H9 (cell line): ENCODE data around the gene CPEB2. TPM values are rescaled to one million over a fixed set of nuclear protein-coding genes. Genes with fewer than 3 reads are reported as not detected.

Source experiments
- DNase-seq: peaks from one replicate; pipeline ENCODE4 v3.0.0-alpha.2; 2017
- H2AFZ ChIP-seq: one replicate; pipeline ENCODE4 v1.6.1; 2013; ENCODE audit warnings: mild to moderate bottlenecking, low read length, control low read depth, moderate library complexity
- H2AK5ac ChIP-seq: 2 replicates; pipeline ENCODE4 v1.6.1; 2013; ENCODE audit warnings: low read length, control low read depth, mixed read lengths; ENCODE audit not compliant: insufficient read length
- H2BK120ac ChIP-seq: one replicate; pipeline ENCODE4 v1.6.1; 2013; ENCODE audit warnings: low read depth, mild to moderate bottlenecking, low read length, control low read depth, inconsistent platforms; ENCODE audit not compliant: poor library complexity, severe bottlenecking
- H2BK12ac ChIP-seq: 2 replicates; pipeline ENCODE4 v1.6.1; 2013; ENCODE audit warnings: low read length, control low read depth, mixed read lengths, low read depth; ENCODE audit not compliant: insufficient read length
- H2BK15ac ChIP-seq: 2 replicates; pipeline ENCODE4 v1.6.1; 2013; ENCODE audit warnings: low read depth, low read length, control low read depth
- H2BK20ac ChIP-seq: one replicate; pipeline ENCODE4 v1.6.1; 2013; ENCODE audit warnings: low read depth, mild to moderate bottlenecking, low read length, control low read depth, inconsistent platforms; ENCODE audit not compliant: poor library complexity, severe bottlenecking
- H2BK5ac ChIP-seq: 2 replicates; pipeline ENCODE4 v1.6.1; 2013; ENCODE audit warnings: low read length, control low read depth, mixed read lengths; ENCODE audit not compliant: insufficient read length
- H3K14ac ChIP-seq: 2 replicates; pipeline ENCODE4 v1.6.1; 2013; ENCODE audit warnings: low read length, control low read depth; ENCODE audit not compliant: insufficient read depth
- H3K18ac ChIP-seq: 2 replicates; pipeline ENCODE4 v1.6.1; 2013; ENCODE audit warnings: low read depth, mild to moderate bottlenecking, mixed read lengths, low read length, control low read depth; ENCODE audit not compliant: insufficient read length
- H3K23ac ChIP-seq: 2 replicates; pipeline ENCODE4 v1.6.1; 2013; ENCODE audit warnings: low read length, control low read depth, mixed read lengths, low read depth; ENCODE audit not compliant: insufficient read length
- H3K23me2 ChIP-seq: 2 replicates; pipeline ENCODE4 v1.6.1; 2013; ENCODE audit warnings: low read depth, mild to moderate bottlenecking, mixed read lengths, low read length, control low read depth; ENCODE audit not compliant: insufficient read length, poor library complexity, severe bottlenecking
- H3K27ac ChIP-seq: 2 replicates; pipeline ENCODE4 v1.5.1; 2013; ENCODE audit warnings: low read length, control low read depth, mixed read lengths, low read depth; ENCODE audit not compliant: insufficient read length
- H3K27me3 ChIP-seq: 2 replicates; pipeline ENCODE4 v1.6.1; 2013; ENCODE audit warnings: low read length, control low read depth, inconsistent platforms; ENCODE audit not compliant: insufficient read depth
- H3K4ac ChIP-seq: 2 replicates; pipeline ENCODE4 v1.6.1; 2013; ENCODE audit warnings: low read depth, mild to moderate bottlenecking, control low read depth, inconsistent platforms, low read length, moderate library complexity
- H3K4me1 ChIP-seq: 2 replicates; pipeline ENCODE4 v1.6.1; 2013; ENCODE audit warnings: low read length, control low read depth, inconsistent platforms; ENCODE audit not compliant: insufficient read depth
- H3K4me2 ChIP-seq: 2 replicates; pipeline ENCODE4 v1.6.1; 2013; ENCODE audit warnings: low read length, control low read depth, mixed read lengths; ENCODE audit not compliant: insufficient read length, insufficient read depth
- H3K56ac ChIP-seq: 2 replicates; pipeline ENCODE4 v1.6.1; 2013; ENCODE audit warnings: low read depth, mild to moderate bottlenecking, mixed read lengths, low read length, control low read depth; ENCODE audit not compliant: insufficient read length
- H3K79me1 ChIP-seq: 2 replicates; pipeline ENCODE4 v1.6.1; 2013; ENCODE audit warnings: low read depth, mild to moderate bottlenecking, moderate library complexity, low read length, control low read depth, inconsistent platforms; ENCODE audit not compliant: insufficient read depth, poor library complexity, severe bottlenecking
- H3K79me2 ChIP-seq: 2 replicates; pipeline ENCODE4 v1.6.1; 2013; ENCODE audit warnings: low read length, control low read depth, inconsistent platforms; ENCODE audit not compliant: insufficient read depth
- H3K9ac ChIP-seq: 2 replicates; pipeline ENCODE4 v1.6.1; 2013; ENCODE audit warnings: low read length, control low read depth, mixed read lengths; ENCODE audit not compliant: insufficient read length; ENCODE audit errors: extremely low read depth
- H3K9me3 ChIP-seq: one replicate; pipeline ENCODE4 v1.6.1; 2013; ENCODE audit warnings: low read depth, low read length, inconsistent platforms; ENCODE audit not compliant: control insufficient read depth
- H3T11ph ChIP-seq: one replicate; pipeline ENCODE4 v1.6.1; 2013; ENCODE audit warnings: mild to moderate bottlenecking, low read length, control low read depth, inconsistent platforms
- H4K20me1 ChIP-seq: one replicate; pipeline ENCODE4 v1.6.1; 2013; ENCODE audit not compliant: control insufficient read depth, insufficient read length, insufficient read depth
- H4K5ac ChIP-seq: 2 replicates; pipeline ENCODE4 v1.6.1; 2013; ENCODE audit warnings: low read depth, mild to moderate bottlenecking, mixed read lengths, low read length, control low read depth; ENCODE audit not compliant: insufficient read length
- H4K8ac ChIP-seq: replicated peaks from 2 replicates; pipeline ENCODE4 v1.6.1; 2013; ENCODE audit warnings: low read length, control low read depth, mixed read lengths, low read depth; ENCODE audit not compliant: insufficient read length
- H4K91ac ChIP-seq: 2 replicates; pipeline ENCODE4 v1.6.1; 2013; ENCODE audit warnings: low read depth, mild to moderate bottlenecking, moderate library complexity, mixed read lengths, low read length, control low read depth; ENCODE audit not compliant: insufficient read length
- H3K27ac Mint-ChIP-seq, 3 experiments: 2 replicates in 2 of 3; 3 replicates in 1 of 3; pipeline ENCODE4 v1.8.0; 2020 to 2021; ENCODE audit warnings: mixed read lengths in 3 of 3, mild to moderate bottlenecking in 1 of 3, moderate library complexity in 1 of 3
- H3K27me3 Mint-ChIP-seq: 2 replicates; pipeline ENCODE4 v1.8.0; 2021; ENCODE audit warnings: low read depth, mild to moderate bottlenecking, moderate library complexity, mixed read lengths
- H3K36me3 Mint-ChIP-seq, 3 experiments: 2 replicates in 2 of 3; 3 replicates in 1 of 3; pipeline ENCODE4 v1.8.0; 2020 to 2021; ENCODE audit warnings: low read depth in 3 of 3, mixed read lengths in 3 of 3; ENCODE audit not compliant: insufficient read depth in 1 of 3
- H3K4me1 Mint-ChIP-seq, 2 experiments: 2 replicates each; pipeline ENCODE4 v1.8.0; 2020; ENCODE audit warnings: mixed read lengths in 2 of 2
- H3K4me3 Mint-ChIP-seq, 2 experiments: 2 replicates in 1 of 2; 3 replicates in 1 of 2; pipeline ENCODE4 v1.8.0; 2020 to 2021; ENCODE audit warnings: mild to moderate bottlenecking in 2 of 2, mixed read lengths in 2 of 2, moderate library complexity in 1 of 2
- H3K9me3 Mint-ChIP-seq, 2 experiments: 2 replicates in 1 of 2; 3 replicates in 1 of 2; pipeline ENCODE4 v1.8.0; 2020; ENCODE audit warnings: mild to moderate bottlenecking in 2 of 2, mixed read lengths in 2 of 2, moderate library complexity in 1 of 2
- CTCF ChIP-seq: fragments of 200-600 bp; sonication (generic); conservative IDR thresholded peaks from 3 replicates; pipeline ENCODE4 v1.8.0; 2021; ENCODE audit warnings: antibody characterized with exemption, mild to moderate bottlenecking
- WGBS: extraction: QIAGEN DNeasy Blood & Tissue Kit; methylation state at CpG from one replicate; pipeline ENCODE4 v1.1.7; 2013; ENCODE audit warnings: missing lambda C conversion rate, low lambda C conversion rate, mixed read lengths; ENCODE audit not compliant: insufficient read length; ENCODE audit errors: extremely low coverage; 5-methylcytosine and 5-hydroxymethylcytosine counted together
- total RNA-seq: library from RNA; stranded (reverse); gene quantifications from 2 replicates; pipeline ENCODE4 v1.2.1, GENCODE V29; 2021

CPEB2 gene
- total RNA-seq, 1 experiment from 2014 or later = 1.8 TPM

- no peak overlapping the region for H2AFZ ChIP-seq
- no peak overlapping the region for H3K4me2 ChIP-seq
- Mint-ChIP-seq H3K27ac (no peak overlapping the region), H3K4me1 (no peaks in the 10 kb centered on the region), H3K4me3 (no peak overlapping the region), H3K27me3 (no peaks in the 10 kb centered on the region), H3K9me3 (peaks cover 4 to 9% of the 10 kb centered on the region in 2 experiments; a peak in 4 of 5 replicates), H3K36me3 (peaks cover 3 to 9% (median 9%) of the 10 kb centered on the region in 3 experiments; a peak in 6 of 7 replicates)
- no peak overlapping the region for H2BK120ac ChIP-seq
- no peak overlapping the region for H3K23ac ChIP-seq
- TF ChIP-seq CTCF = no peak
- H2BK15ac ChIP-seq = no peak overlapping the region
- no peak overlapping the region for H2BK20ac ChIP-seq
- DNase-seq = no peak
- H4K20me1 ChIP-seq = no peaks in the 10 kb centered on the region
- no peak overlapping the region for H3K4ac ChIP-seq
- no CpG with 5 or more reads among the region's 2 CpGs for WGBS
- H3K27ac ChIP-seq = no peak overlapping the region
- no peak overlapping the region for H2BK5ac ChIP-seq
- no peak overlapping the region for H3K14ac ChIP-seq
- no peak overlapping the region for H3K9ac ChIP-seq
- no peak overlapping the region for H4K91ac ChIP-seq
- no peak overlapping the region for H2BK12ac ChIP-seq
- H3K56ac ChIP-seq = no peak overlapping the region
- peaks cover 6% of the 10 kb centered on the region for H3K9me3 ChIP-seq
- H3T11ph ChIP-seq = no peak overlapping the region
- H3K18ac ChIP-seq = no peak overlapping the region
- no peaks in the 10 kb centered on the region; the same call in 1 of the 2 replicates for H3K79me2 ChIP-seq
- no peak overlapping the region for H4K5ac ChIP-seq
- H2AK5ac ChIP-seq = no peak overlapping the region
- no peaks in the 10 kb centered on the region for H3K23me2 ChIP-seq
- no peaks in the 10 kb centered on the region for H3K79me1 ChIP-seq
- no peaks in the 10 kb centered on the region for H3K27me3 ChIP-seq
- no peaks in the 10 kb centered on the region for H3K4me1 ChIP-seq
- no peak overlapping the region for H4K8ac ChIP-seq
These were observed 57.9 kb downstream of the CPEB2 start for GRCh38 chr4:15060213-15060612.
